T-helper 1 cell treated with Interleukin-12 subunit alpha and Interleukin-12 subunit beta and Interleukin-4 antibody, amounts not matched to agents 30 ng/mL and 1 ng/mL, for 36 hours (primary cell): ENCODE results near the gene SORCS3. TPM values are rescaled to one million over a fixed set of nuclear protein-coding genes. Genes with fewer than 3 reads are reported as not detected.

Experiments used
- intact Hi-C: fragments of 100-400 bp; cut with micrococcal nuclease; formaldehyde crosslinking; loops from one replicate; pipeline ENCODE4 v1.15.1; 2024
- total RNA-seq: library from RNA; stranded (reverse); gene quantifications from 2 replicates; pipeline ENCODE4 v1.2.3, GENCODE V29; 2022

SORCS3 gene
- total RNA-seq, 1 donor from 2014 or later = not detected

- intact Hi-C loops = no loop called here
Observed at GRCh38 chr10:104993085-104993484, 352.0 kb downstream of the SORCS3 start.

DNA sequence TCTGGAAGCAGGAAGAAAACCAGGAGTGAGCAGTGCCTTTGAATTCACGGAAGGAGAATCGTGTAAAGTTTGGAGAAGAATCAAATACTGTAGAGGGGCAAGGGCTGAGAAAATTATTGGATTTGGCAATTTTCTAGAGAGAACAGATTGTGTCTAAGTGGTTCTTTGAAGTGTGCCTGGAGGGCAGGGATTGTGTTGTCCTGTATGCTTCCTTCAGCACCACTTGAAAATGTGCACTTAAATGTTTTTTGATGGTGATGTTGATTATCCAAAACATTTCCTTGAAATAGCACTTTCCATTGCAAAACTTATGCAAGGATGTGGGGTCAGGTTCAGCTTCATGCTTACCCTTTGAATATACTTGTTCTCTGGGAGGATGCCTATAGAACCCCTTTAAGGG is 360.2 kb downstream of the SORCS3 start:
- intact Hi-C loops = no loop called here

DNA sequence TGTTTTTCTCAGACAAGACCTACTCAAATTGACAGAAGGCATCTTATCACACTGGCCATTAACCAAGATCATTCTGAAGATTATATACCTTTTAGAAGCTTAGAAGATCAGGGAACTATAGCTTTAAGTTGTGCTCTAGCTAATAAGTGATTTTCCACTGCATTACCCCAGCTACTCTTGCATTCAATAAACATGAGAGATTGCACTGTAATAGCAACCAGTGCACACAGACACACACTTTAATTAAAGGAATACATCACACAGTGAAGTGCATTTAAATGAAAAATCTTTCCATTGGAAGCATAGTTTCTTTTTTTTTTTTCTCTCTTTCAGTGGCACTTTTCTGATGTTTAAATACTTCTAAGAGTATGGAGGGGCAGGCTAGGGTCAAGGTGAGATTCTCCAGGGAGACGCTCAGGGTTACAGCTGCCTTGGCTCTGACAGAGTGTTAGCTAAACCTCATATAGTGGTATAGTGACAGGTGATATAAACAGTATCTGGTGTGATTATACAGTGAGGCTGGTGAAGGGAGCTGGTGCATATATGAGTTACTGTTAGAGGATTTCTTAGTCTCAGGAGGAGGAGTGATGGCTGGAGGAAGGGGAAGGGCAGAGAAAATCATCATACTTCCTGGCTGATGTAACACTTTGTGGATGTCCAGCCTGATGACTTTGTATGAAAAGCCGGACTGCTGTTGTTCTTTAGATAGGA is 369.5 kb downstream of the SORCS3 start:
- intact Hi-C loops = no loop called here

GRCh38 chr10:105017116-105017515 is 376.0 kb downstream of the SORCS3 start:
- intact Hi-C loops = no loop called here

DNA sequence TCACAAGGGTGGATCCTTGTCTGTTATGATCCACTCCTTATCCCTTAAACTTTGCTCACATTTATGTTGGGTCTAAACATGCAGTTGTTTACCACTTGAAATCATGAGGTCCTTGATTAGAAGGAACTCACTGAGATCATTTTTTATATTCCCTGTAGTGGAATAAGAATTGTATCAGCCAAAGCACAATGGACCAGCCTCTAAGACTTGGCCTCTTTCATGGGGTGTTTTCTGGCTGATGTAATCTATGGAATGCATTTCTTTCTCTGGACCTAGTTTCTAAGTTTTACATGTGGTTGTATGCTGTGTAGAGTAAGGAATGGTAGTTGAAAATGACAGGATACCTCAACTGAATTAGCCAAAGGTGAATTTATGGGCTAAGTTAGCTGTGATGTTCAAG is 376.6 kb downstream of the SORCS3 start:
- intact Hi-C loops = no loop called here

DNA sequence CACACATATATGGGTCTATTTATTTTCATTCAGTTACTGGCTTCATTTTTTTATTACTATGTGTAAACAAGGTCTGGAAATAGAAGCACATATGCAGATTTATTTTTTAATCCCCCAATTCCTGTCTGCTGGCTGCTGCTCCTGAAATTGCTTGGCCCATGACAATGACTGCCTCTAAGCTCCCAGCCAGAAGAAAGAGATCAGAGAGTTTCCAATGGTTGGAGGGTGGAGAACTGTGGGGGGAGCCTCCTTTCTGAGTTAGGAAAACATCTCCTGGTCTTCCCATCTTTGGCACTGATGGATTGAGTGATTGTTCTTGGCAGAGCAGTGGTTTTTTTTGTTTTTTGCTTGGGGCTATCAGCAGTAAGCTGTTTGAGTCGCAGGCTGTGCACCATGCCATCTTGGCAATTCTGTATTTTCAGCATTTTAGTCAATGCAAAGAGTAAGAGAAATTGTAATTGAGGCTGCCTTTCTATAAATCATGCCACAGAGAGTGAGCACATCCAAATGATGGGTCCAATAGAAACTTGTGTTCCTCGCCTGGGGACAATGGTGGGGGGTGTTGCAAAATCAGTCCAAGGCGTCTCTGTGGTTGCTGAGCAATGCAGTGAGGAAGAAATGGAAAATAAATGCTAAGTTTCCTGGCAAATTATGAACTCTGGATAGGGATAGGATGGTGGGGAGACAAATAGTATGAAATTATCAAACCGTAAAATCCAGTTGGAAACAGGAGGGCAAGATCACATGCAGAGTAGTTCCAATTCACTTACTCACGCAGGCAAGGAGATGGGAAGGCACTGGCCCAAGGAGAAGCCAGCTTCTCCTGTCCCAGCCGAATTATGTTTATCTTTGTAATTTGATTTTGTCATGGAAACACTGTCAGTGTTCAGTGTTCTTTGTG is 382.4 kb downstream of the SORCS3 start:
- intact Hi-C loops = no loop called here

GRCh38 chr10:105024184-105024583 is 383.1 kb downstream of the SORCS3 start:
- intact Hi-C loops = no loop called here

DNA sequence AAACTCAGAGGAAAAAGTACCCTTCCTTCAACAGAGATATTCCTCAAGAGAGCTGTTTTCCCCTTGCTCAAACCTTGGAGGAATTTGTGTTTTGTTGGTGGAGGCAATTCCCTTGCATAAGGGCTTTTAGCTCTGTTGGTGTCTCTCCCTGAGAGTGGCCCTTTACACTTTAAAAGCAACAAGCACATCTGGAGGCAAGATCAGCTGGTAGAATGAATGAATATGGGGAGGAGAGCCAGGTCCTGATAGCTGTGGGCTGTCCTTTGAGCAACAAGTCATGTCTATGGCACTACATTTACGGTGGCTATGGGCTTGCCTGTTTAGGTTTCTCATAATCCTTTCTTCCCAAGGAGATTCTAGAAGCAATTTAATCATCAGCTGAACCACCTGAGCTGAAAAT is 384.0 kb downstream of the SORCS3 start:
- intact Hi-C loops = no loop called here

DNA sequence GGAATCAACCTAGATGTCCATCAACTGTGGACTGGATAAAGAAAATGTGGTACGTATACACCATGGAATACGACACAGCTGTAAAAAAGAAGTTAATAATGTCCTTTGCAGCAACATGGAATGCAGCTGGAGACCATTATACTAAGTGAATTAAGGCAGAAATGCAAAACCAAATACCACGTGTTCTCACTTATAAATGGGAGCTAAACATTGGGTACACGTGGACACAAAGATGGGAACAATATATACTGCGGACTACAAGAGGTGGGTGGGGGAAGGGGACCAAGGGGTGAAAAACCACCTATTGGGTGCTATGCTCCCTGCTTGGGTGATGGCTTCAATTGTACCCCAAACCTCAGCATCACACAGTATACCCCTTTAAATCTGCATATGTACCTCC is 385.5 kb downstream of the SORCS3 start:
- intact Hi-C loops = no loop called here

DNA sequence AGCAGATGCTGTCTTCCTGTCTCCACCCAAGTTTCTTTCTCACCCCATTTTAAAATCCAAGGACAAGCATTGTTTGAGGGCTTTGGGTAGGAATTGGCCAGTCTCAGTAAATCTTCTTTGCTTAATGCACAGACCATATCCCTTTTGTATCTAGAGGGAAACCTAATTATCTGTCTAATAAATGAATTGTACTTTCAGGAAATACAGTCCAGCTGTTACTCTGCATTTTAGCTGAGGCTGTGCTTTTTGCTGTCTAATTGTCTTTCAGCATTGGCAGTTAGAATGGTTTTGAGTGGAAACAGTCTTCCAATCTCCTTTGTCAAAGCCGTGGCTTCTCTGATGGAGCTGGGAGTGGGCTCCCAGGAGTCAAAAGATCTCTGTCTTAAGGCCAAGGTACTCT is 388.2 kb downstream of the SORCS3 start:
- intact Hi-C loops = no loop called here

GRCh38 chr10:105037022-105037421 is 395.9 kb downstream of the SORCS3 start:
- intact Hi-C loops = no loop called here

- intact Hi-C loops = no loop called here
Observed at GRCh38 chr10:105041956-105042355, 400.9 kb downstream of the SORCS3 start.

GRCh38 chr10:105042906-105043552 is 401.9 kb downstream of the SORCS3 start:
- intact Hi-C loops = no loop called here

GRCh38 chr10:105044902-105045301 is 403.8 kb downstream of the SORCS3 start:
- intact Hi-C loops = no loop called here

DNA sequence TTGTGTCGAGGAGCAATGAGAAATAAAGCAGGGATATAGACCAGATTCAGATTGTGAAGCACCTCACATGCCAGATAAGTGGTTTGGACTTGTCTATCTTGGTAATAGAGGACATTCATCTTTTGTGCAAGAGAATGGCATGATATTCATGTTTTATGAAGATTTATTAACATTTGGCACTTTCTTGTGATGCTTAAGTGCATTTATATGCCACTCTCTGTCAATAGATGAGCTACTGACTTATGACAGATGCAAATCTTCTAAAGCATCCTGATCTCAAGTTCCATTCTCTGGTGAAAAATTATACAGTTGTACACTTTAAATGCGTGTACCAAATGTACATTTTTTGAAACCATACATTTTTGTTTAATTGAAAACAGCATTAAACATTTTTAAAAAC is 415.3 kb downstream of the SORCS3 start:
- intact Hi-C loops = no loop called here

DNA sequence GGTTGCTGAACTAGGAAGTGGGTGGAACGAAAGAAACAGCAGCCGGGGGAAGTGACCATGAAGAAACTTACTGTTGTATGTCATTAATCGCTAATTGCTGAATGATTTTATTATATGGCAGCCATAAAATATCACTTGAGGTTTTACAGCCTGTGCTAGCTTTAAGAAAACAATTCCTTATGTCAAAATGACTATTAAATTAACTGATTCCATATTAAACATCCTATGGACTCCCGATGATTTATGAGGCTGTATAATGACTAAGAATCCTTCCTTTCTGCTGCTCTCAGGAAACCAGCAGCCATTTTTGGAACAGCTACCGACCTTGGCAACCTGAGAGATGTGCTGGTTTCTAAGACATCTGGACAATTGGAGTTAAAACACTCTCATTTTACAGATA is 421.9 kb downstream of the SORCS3 start:
- intact Hi-C loops = no loop called here

- intact Hi-C loops = no loop called here
Observed at GRCh38 chr10:105063796-105064195, 422.7 kb downstream of the SORCS3 start.

- intact Hi-C loops = no loop called here
Observed at GRCh38 chr10:105068497-105068896, 427.4 kb downstream of the SORCS3 start.

DNA sequence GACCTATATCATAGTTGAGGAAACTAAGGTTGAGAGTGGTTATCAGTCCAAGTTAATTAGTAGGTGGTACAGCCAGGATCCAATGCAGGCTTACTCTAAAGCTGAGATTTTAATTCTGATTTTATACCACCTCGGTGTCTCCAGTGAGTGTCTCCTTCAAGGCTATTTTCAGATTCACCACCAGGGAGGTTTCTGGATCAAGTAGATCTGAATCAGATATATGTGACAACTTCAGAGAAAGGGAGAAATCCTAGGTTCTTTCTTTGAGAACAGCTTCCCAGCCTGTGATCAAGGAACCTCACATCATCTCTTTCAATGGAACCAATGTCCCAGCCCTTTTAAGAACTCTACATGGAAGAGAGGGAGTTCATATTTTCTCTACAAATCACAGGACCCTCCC is 429.2 kb downstream of the SORCS3 start:
- intact Hi-C loops = no loop called here

- intact Hi-C loops = no loop called here
Observed at GRCh38 chr10:105070952-105071351, 429.9 kb downstream of the SORCS3 start.

GRCh38 chr10:105071980-105072379 is 430.9 kb downstream of the SORCS3 start:
- intact Hi-C loops = no loop called here

DNA sequence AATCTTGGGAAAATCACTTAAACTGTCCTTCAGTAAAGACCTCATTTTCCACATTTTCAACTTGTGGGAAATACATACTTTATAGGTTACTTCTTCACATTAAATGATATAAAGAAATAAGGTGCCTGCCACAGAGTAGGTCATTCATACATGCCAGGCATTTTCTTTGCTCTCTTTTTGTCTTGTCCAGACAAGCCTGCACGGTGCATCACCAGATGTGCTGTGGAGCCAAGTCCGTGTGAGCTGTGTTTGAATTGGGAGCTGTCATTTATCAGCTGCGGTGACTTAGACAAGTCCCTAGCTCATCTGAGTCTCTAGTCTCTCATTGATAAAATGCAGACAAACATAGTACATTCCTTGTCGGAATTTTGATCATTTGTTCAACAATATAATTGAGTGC is 432.9 kb downstream of the SORCS3 start:
- intact Hi-C loops = no loop called here
